ENCODE measurements around the gene ADAMTS16. TPM values are rescaled to one million over a fixed set of nuclear protein-coding genes. Genes with fewer than 3 reads are reported as not detected.

The ADAMTS16 gene
- total RNA-seq, 1 experiment from 2014 or later = 0.28 TPM

DNA sequence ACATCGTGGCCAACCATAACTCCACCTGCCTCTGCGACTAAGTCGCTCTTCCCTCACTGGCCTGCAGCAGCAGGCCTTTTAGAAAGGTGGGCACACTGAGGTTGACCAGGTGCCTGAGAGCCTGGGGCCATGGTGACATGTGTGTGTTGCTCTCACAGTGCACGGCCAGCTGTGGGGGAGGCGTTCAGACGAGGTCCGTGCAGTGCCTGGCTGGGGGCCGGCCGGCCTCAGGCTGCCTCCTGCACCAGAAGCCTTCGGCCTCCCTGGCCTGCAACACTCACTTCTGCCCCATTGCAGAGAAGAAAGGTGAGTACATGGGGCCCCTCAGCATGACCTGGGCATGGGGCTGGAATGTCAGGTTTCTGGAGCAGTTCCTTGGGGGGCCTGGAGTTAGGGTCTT lies 177.8 kb downstream of the ADAMTS16 start:
- ChIA-PET CTCF (interaction anchor here (1.0 kb wide), 1 partner anchor 177 kb away, joined by 3 read pairs; the partner anchor contains the start of gene ADAMTS16), POLR2A (ENCODE audit: low non-redundant PET) (interaction anchor here (0.7 kb wide), 1 partner anchor 9 kb away, joined by 3 read pairs; no protein-coding TSS in a partner anchor)
- H3K27me3 ChIP-seq (replicated peaks; ENCODE audit: insufficient read depth, low read depth, low read length, poor library complexity) = no peaks in the 10 kb centered on the region
- H3K9me3 ChIP-seq (ENCODE audit: low read depth, low read length, poor library complexity, severe bottlenecking) = no peaks in the 10 kb centered on the region
- H3K4me3 ChIP-seq (ENCODE audit: low read depth, low read length, poor library complexity, severe bottlenecking) = no peak overlapping the region
- no peaks in the 10 kb centered on the region for H3K36me3 ChIP-seq (ENCODE audit: insufficient read depth, low read length, poor library complexity, severe bottlenecking)
- DNase-seq (ENCODE audit: low spot score) = no peak
- no peaks in the 10 kb centered on the region for H3K4me1 ChIP-seq (ENCODE audit: insufficient read depth, low read length, poor library complexity, severe bottlenecking)
- TF ChIP-seq, protein P1, sequence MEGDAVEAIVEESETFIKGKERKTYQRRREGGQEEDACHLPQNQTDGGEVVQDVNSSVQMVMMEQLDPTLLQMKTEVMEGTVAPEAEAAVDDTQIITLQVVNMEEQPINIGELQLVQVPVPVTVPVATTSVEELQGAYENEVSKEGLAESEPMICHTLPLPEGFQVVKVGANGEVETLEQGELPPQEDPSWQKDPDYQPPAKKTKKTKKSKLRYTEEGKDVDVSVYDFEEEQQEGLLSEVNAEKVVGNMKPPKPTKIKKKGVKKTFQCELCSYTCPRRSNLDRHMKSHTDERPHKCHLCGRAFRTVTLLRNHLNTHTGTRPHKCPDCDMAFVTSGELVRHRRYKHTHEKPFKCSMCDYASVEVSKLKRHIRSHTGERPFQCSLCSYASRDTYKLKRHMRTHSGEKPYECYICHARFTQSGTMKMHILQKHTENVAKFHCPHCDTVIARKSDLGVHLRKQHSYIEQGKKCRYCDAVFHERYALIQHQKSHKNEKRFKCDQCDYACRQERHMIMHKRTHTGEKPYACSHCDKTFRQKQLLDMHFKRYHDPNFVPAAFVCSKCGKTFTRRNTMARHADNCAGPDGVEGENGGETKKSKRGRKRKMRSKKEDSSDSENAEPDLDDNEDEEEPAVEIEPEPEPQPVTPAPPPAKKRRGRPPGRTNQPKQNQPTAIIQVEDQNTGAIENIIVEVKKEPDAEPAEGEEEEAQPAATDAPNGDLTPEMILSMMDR (conservative IDR thresholded peaks at IDR 0.05; ENCODE audit: low read depth, low read length) = no peak
- TF ChIP-seq EZH2 (IDR thresholded peaks at IDR 0.05; ENCODE audit: borderline replicate concordance, low read depth, low read length, poor library complexity, severe bottlenecking) = no peak
- no peak overlapping the region for H3K27ac ChIP-seq (ENCODE audit: low read depth, low read length, poor library complexity, severe bottlenecking)
- intact Hi-C loops (cut with micrococcal nuclease; ENCODE audit: unreplicated experiment) = no loop called here
- BruUV-seq (replicated peaks) = no TSS peak

DNA sequence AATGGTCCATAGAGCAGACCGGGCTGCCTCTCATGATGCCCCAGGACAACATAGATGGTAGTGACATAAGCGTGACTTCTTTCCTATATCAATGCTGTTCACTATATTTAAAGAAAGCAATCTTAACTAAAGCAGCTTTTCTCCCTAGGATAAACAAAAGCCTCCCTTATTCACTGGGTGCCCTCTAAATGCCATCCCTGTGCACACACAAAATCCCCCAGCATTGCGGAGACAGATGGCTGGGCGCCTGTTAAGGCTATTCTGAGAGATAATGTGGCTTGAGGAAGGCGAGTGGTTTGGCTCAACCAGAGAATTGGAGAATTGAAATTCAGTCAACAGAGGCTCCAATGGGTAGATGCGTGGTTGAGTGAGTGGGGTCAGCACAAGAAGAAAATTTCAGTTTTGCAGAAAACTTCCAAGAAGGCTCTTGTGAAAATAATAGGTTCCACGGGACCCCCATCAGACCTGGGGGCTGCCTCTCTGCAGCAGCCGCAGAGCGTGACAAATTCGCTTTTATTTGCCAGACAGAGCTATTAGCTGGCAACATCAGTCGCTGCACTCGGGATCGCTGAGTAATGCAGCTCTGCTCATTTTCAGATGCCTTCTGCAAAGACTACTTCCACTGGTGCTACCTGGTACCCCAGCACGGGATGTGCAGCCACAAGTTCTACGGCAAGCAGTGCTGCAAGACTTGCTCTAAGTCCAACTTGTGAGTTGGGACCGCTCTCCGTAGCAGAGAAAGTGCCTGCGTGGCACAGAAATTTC lies 178.5 kb downstream of the ADAMTS16 start:
- Histone ChIP-seq H3K4me3 (ENCODE audit: low read depth, low read length, poor library complexity, severe bottlenecking) (no peak overlapping the region), H3K36me3 (ENCODE audit: insufficient read depth, low read length, poor library complexity, severe bottlenecking) (no peaks in the 10 kb centered on the region), H3K4me1 (ENCODE audit: insufficient read depth, low read length, poor library complexity, severe bottlenecking) (no peaks in the 10 kb centered on the region), H3K27ac (ENCODE audit: low read depth, low read length, poor library complexity, severe bottlenecking) (no peak overlapping the region), H3K9me3 (ENCODE audit: low read depth, low read length, poor library complexity, severe bottlenecking) (no peaks in the 10 kb centered on the region), H3K27me3 (replicated peaks; ENCODE audit: insufficient read depth, low read depth, low read length, poor library complexity) (no peaks in the 10 kb centered on the region)
- BruUV-seq (replicated peaks) = no TSS peak
- DNase-seq (ENCODE audit: low spot score) = no peak
- TF ChIP-seq, protein P1 (conservative IDR thresholded peaks at IDR 0.05; ENCODE audit: low read depth, low read length) = no peak
- no peak for TF ChIP-seq EZH2 (IDR thresholded peaks at IDR 0.05; ENCODE audit: borderline replicate concordance, low read depth, low read length, poor library complexity, severe bottlenecking)
- ChIA-PET POLR2A (ENCODE audit: low non-redundant PET) (interaction anchor here (0.7 kb wide), 1 partner anchor 9 kb away, joined by 3 read pairs; no protein-coding TSS in a partner anchor), CTCF (no interaction called here)
- intact Hi-C loops (cut with micrococcal nuclease; ENCODE audit: unreplicated experiment) = no loop called here

DNA sequence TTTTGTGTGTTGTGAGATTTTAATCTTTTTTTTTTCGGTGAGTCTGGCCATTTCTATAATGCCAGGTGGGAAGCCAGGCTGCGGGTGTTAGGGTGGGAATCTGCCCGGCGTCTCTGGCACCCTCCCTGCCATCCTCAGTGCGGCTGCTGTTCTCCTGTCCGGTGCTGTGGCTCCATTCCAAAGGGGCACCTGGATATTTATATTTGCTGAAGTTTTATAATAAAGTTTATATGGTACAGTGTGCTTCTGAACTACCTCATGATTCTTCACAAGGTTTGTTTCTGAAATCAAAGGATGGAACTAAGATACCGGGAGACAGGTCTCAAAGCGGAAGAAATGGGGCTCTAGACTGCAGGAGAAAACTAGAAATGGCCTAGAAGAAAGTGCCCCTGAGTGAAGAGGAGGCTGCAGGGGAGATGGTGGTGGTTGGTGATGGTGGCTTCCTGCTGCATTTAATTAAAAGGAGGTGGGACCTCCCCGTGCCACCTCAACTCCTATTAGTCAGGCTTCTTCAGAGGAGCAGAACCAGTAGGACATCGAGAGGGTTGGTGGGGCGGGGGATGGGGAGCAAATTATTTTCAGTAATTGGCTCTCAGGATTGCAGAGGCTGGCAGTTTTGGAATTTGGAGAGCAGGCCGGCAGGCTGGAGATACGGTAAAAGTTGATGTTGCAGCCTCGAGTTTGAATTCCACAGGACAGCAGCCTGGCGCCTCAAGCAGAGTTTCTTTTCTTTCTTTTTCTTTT lies 180.1 kb downstream of the ADAMTS16 start:
- Histone ChIP-seq H3K9me3 (ENCODE audit: low read depth, low read length, poor library complexity, severe bottlenecking) (no peaks in the 10 kb centered on the region), H3K27ac (ENCODE audit: low read depth, low read length, poor library complexity, severe bottlenecking) (no peak overlapping the region), H3K36me3 (ENCODE audit: insufficient read depth, low read length, poor library complexity, severe bottlenecking) (no peaks in the 10 kb centered on the region), H3K27me3 (replicated peaks; ENCODE audit: insufficient read depth, low read depth, low read length, poor library complexity) (no peaks in the 10 kb centered on the region), H3K4me1 (ENCODE audit: insufficient read depth, low read length, poor library complexity, severe bottlenecking) (no peaks in the 10 kb centered on the region), H3K4me3 (ENCODE audit: low read depth, low read length, poor library complexity, severe bottlenecking) (no peak overlapping the region)
- TF ChIP-seq, protein P1 (conservative IDR thresholded peaks at IDR 0.05; ENCODE audit: low read depth, low read length) = no peak
- TF ChIP-seq EZH2 (IDR thresholded peaks at IDR 0.05; ENCODE audit: borderline replicate concordance, low read depth, low read length, poor library complexity, severe bottlenecking) = no peak
- no TSS peak for BruUV-seq (replicated peaks)
- no peak for DNase-seq (ENCODE audit: low spot score)
- CTCF ChIA-PET = no interaction called here
- intact Hi-C loops (cut with micrococcal nuclease; ENCODE audit: unreplicated experiment) = no loop called here
- POLR2A ChIA-PET (ENCODE audit: low non-redundant PET) = no interaction called here
